Metanephros (tissue), 2 donors: ENCODE measurements around the gene RHBDD1. TPM values are rescaled to one million over a fixed set of nuclear protein-coding genes. Genes with fewer than 3 reads are reported as not detected.

Experiments used
- small RNA-seq: library from RNA; depleted of rRNA; stranded (forward); fragments of <200 nt; gene quantifications from one replicate; pipeline ENCODE3, GENCODE V24; 2014; ENCODE audit warnings: low replicate concordance
- total RNA-seq: library from RNA; depleted of rRNA; stranded (reverse); fragments of >200 nt; gene quantifications from one replicate; pipeline ENCODE4 v1.2.3, GENCODE V29; 2014

RHBDD1 gene
- total RNA-seq, result 48.9 TPM

GRCh38 chr2:226835796-226836547 is at the start of gene RHBDD1:
Gene RHBDD1 (plus strand): TSS chr2:226836054. CDS start chr2:226864694, 28,640 bp downstream.

GRCh38 chr2:226799211-226799975 is 36.5 kb upstream of the RHBDD1 start, which contains the start of gene IRS1:
Gene IRS1 (minus strand): TSS chr2:226799820. CDS start chr2:226798738, 1,082 bp downstream.

Small RNA genes within 50 kb of the gene (small RNA-seq; reads per million reads assigned to genes)
- not detected for gene RF00554

Other genes starting within 250 kb of the RHBDD1 start
- 25.4 TPM for gene IRS1, start 36.2 kb upstream of the RHBDD1 start, total RNA-seq